GM19438 (cell line): ENCODE results near the gene NHERF2.

Experiments used
- ATAC-seq: cut with Tn5 transposase; IDR thresholded peaks from one replicate; pipeline ENCODE4 v1.9.1; 2021; ENCODE audit warnings: low read depth; ENCODE audit not compliant: unreplicated experiment

The NHERF2 gene

DNA sequence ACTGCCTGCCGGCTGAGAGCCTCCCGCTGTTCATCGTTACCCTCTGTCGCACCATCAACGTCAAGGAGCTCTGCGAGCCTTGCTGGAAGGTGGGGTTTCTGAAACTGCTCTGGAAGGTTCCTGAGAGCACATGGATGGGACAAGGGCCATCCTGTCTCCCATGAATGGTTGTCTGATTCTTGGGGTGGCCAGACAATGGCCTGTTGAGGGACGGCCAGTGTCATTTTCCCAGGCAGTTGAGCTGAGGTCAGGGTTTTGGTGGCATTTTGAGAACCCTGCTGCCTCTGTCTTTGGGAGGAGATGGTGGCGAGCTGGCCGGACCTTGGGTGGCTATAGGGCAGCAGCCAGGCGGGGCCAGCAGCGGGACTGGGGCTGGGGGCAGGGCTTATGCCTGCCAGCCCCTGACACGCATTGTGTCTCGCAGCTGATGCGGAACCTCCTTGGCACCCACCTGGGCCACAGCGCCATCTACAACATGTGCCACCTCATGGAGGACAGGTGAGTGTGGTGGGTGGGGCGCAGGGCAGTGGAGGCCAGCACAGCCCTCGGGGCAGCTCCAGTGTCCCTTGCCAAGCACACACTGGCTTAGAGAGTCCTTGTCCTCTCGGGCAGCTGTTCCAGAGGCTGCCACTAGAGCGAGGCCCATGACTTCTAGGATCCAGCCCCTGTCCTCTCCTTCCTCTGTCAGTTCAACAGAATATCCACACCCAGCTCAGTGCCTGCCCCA, 30.1 kb downstream of the NHERF2 start:
- no peak for ATAC-seq

DNA sequence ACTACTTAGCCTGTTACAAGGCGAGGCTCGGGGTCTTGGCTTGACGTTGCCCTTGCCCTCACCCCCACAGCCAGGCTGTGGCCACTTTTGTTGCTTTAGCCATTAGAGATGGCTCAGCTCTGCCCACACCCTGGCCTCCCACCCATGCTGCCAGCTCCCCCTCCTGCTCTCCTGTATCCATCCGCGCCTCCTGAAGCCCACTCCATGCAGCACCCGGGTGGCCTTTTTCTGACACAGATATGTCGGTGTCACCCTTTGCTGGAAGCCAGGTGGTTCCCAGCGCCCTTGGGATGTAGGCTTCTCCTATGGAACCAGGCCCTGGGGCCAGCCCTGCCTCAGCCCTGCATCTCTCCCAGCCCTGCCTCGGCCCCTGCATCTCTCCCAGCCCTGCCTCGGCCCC, 30.7 kb downstream of the NHERF2 start:
- no peak for ATAC-seq

DNA sequence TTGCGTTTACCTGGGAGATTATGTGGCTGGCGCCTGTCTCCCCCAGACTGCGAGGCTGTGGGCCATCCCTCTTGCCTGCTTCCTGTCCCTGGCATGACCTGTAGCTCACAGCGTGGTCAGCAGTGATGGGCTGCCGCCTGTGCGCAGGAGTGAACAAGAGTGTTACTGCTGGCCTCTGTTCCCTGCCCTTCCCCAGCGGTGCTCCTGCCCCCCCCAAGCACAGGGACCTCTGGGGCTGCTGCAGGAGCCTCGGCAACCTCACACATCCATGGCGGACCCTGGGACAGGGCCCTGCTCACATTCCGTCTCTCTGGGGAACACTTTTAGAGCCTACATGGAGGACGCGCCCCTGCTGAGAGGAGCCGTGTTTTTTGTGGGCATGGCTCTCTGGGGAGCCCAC, 31.7 kb downstream of the NHERF2 start:
- ATAC-seq = no peak

DNA sequence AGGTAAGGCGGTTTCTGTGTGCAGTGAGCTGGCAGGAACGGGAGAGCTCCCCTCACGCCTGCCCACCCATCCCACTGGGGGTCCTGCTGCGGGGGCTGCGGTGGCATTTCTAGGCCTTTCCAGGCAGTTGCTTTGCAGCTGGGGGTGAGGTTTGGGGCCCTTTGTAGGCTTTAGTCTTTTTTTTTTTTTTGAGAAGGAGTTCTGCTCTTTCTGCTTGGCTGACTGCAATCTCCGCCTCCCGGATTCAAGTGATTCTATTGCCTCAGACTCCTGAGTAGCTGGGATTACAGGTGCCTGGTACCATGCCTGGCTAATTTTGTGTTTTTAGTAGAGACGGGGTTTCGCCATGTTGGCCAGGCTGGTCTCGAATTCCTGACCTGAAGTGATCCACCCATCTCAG, 32.2 kb downstream of the NHERF2 start:
- ATAC-seq = no peak

DNA sequence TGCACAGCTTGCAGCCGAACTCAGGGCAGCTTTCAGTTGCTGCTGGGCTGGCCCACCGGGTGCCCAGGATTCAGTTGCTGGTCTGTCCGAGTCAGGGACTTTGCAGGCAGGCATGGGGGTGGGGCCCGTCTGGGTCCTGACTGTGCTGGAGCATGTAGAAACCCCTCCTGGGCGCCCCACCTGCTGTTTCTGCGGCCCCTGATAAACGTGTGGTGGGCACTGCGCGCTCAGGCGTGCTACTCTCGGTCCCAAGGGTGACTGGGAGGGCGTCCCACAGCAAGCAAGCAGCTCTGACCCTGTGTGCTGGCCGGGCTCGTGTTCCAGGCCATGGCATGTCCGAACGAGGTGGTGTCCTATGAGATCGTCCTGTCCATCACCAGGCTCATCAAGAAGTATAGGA, 33.6 kb downstream of the NHERF2 start:
- ATAC-seq = no peak

DNA sequence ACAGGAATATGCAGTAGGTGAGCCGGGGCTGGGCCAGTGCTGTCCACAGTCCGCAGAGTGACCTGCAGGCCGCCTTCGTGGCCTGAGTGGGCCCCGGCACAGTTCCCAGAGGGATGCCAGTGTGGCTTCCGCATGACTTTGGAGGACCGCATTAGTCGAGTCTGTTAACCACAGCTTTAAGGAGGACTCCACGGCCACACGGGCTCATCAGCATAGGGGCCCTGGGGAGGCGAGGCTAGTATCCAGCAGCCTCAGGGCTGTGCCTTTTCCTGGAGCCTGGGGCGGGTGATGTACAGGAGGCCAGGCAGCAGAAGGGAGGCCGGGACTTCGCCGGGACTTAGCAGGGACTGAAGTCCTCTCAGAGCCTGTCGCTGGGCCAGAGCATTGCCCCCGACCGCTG, 34.3 kb downstream of the NHERF2 start:
- no peak for ATAC-seq

DNA sequence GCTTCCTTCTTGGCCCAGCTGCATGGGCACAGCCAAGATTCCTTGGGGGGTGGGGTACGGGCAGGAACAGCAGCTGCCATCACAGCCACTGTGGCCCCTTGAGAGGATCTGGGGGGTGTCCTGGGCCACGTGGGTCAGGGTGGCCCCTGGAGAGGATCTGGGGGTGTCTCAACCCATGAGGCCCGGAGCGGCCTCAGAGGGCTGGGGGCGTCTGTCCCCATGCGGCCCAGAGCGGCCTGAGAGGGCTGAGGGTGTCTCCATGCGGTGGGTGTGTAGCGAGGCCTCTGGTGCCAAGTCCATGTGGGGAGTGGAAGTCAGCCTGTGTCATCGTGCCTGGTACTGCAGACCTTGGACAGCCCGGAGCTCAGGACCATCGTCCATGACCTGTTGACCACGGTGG, 34.8 kb downstream of the NHERF2 start:
- no peak for ATAC-seq

DNA sequence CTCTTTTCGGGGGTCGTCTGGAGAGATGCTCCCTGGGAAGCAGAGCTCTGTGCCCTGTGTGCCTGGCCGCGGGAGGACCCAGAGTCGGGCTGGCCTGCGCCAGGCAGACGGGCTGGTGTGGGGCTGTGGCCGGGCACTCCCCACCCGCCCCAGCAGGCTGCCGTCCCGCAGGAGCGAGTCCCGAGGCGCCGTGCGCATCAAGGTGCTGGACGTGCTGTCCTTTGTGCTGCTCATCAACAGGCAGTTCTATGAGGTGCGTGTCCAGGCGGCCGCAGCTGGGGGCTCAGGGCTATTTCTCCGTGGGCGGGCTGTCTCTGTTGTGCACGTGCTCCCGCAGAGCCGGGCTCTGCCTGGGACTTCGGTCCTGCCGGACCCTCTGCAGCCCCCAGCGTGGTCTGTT, 36.1 kb downstream of the NHERF2 start:
- ATAC-seq = no peak

DNA sequence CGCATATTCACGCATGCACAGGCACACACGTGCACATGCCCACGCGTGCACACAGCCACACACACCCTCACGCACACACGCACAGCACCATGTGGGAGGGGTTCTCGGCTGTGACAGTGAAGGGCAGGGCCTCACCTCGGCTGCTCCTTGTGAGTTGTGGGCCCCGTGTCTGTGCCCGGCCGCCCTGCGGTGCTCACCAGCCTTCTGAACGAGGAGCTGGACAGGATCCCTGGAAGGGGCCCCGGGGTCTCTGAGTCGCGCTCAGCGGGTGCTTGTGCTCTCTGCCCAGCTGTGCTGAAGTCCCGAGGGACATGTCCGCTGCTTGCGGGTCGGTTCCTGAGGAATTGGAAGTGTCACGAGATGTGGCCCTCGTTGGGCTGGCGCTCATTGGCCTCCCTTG, 37.2 kb downstream of the NHERF2 start:
- ATAC-seq = no peak

DNA sequence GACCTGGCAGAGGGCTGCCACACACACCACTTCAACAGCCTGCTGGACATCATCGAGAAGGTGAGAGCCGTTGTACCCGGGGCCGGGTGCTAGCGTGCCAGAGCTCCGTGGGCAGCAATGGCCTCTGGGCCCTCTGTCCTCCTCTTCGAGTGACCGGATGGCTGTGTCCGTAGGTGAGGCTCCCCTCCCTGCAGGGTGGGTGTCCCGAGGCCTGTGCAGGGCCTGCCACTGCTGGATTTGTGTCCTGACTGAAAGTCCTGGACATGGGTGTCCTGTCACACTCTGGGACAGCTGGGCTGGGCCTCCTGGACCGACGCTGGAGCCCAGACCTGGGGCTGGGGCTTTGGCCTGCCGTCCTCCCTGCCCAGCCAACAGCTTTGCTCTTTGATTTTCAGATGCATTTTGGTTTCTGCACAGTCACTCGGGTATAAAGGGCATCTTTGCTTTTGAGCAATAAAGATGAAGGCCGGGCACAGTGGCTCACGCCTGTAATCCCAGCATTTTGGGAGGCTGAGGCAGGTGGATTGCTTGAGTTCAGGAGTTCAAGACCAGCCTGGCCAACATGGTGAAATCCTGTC, 37.8 kb downstream of the NHERF2 start:
- ATAC-seq = no peak

DNA sequence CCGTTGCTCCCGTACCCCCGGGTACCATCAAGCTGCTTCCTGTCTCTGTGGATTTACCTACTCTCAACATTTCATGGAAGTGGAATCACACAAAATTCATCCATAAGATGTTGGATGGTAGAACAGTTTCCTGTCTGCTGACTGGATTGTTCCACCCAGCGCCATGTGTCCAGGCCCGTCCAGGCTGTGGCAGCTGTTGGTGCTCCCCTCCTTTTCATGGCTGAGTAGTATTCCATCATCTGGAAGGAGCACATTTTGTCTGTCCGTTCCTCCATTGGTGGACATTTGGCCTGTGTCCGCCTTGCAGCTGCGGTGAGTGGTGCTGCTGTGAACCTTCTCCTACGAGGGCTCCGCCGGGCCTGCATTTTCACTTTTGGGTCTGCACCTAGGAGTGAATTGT, 39.4 kb downstream of the NHERF2 start:
- ATAC-seq = no peak

DNA sequence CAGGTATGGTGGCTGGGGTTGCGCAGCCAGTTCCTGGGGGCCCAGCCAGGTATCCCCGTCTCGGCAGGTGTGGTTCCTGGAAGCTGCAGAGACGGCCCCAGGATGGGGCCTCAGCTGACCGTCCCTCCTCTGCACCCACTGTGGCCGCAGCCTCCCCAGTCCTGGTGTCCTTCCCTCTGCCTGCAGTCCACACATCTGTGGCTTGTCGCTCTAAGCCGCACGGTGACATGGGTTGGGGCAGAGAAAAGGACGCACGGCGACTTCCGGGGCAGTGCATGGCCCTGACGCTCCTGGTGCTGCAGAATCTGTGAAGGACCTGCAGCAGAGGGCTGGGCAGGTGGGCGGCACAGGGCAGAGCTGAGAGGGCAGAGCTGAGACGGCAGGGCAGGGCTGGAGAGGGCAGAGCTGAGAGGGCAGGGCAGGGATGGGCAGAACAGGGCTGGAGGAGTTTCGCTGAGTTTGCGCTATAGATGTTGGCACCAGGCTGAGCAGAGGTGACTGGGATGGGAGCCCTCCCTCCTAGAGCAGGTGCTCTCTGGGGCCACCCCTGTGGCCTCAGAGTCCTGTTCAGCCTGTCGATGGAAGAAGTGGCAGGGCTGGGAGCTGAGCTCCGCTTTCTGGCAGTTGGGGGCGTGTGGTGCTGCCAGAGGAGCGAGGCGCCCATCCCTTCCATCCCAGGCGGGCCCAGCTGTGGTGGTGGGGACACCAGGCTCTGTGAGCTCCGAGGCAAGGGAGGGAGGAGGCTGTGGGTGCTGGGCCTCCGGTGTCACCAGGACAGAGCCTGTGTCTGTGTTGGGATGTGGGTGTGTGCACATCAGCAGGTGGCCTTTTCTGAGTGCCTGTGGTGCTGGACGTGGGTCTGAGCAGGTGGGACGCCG, 44.1 kb downstream of the NHERF2 start:
- ATAC-seq = no peak

DNA sequence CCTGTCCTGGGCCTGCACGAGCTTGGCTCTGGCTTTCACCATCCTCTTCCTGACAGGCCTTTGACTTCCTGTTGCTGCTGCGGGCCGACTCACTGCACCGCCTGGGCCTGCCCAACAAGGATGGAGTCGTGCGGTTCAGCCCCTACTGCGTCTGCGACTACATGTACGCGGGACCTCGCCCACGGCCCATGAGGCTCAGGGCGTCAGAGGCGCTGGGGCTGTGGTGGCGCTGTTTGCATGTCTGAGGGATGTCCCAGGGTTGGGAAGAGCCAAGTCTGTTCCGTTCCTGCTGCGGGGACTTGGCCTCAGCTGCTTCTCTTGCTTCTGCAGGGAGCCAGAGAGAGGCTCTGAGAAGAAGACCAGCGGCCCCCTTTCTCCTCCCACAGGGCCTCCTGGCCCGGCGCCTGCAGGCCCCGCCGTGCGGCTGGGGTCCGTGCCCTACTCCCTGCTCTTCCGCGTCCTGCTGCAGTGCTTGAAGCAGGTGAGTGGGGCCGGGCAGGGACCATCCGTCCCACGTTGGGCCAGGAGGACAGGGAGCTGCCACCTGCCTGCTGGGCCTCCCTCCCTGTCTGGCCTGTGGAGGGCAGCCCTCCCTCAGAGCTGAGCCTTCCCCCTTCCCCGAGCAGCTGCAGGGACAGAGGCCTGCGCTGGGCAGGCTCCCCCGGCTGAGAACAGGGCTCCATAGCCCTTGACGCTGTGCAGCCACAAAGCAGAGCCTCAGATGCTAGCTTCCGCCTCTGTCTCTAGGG, 44.9 kb downstream of the NHERF2 start:
- ATAC-seq = no peak

DNA sequence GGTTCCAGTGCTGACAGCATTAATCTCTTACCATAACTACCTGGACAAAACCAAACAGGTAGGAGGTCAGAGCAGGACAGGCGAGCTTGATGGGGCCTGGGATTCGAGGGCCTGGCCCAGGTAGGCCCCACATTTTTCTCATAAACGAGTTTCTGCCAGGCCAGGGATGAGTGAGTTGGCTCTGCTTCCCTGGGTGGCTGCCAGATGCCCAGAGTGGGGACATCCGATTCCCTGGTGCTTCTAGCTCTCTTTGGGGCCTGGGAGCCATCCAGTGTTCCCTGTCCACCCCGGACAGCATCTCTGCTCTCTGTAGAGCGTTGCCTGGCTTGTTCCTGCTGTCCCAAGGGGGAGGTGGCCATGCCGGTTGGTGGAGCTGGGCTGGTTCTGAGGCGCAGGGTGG, 46.2 kb downstream of the NHERF2 start:
- ATAC-seq = no peak

DNA sequence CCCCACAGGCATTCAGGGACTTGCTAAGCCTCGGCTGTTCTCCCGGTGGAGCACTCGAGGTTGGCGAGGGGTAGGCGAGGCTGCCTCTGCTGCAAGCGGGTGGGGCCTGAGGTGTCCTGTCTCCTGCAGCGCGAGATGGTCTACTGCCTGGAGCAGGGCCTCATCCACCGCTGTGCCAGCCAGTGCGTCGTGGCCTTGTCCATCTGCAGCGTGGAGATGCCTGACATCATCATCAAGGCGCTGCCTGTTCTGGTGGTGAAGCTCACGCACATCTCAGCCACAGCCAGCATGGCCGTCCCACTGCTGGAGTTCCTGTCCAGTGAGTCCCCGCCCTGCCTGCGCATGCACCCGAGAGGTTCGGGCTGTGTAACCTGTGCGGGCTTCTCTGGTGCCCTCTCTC, 47.4 kb downstream of the NHERF2 start:
- ATAC-seq = no peak

DNA sequence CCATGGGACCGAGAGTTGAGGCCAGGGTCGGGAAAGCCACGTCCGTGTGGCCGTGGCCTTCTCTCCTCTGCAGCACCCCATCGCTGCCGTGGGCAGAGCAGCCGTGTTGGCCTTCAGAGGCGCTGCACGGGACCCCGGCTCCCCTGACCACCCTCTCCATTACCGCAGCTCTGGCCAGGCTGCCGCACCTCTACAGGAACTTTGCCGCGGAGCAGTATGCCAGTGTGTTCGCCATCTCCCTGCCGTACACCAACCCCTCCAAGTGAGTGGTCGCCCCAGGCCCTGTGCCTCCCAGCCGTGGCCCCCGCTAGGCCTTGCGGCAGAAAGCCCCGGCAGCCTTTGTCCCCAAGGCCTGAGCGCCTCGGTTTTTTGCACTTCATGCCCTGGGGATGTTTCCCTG, 48.9 kb downstream of the NHERF2 start:
- no peak for ATAC-seq

DNA sequence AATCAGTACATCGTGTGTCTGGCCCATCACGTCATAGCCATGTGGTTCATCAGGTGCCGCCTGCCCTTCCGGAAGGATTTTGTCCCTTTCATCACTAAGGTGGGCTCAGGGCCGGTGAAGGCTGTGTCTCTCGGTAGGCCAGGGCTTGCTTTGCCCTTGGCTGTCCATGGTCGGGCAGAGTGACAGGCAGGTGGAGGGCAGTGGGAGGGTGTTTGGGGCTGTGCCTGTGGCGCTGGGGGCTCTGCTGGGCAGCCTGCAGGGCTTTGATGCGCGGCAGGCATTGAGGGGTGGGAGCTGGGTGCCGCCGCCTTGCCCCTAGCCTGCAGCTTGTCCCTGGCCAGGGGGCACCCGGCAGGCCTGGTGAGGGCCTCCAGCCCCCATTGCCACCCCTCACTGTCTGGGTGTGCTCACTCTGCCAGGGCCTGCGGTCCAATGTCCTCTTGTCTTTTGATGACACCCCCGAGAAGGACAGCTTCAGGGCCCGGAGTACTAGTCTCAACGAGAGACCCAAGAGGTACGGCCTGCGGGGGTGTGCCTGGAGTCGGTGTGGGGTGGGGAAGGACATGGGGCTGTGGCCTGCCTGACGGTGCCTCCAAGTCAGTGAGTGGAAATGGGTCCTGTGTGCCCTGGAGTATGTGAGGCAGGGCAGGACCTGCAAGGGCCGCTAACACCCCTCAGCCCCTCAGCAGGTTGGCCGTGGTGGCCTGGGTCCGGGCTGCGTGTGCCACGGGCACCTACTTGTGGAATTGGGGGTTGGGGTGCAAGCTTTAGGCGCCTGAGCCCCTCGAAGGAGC, 49.6 kb downstream of the NHERF2 start:
- no peak for ATAC-seq

DNA sequence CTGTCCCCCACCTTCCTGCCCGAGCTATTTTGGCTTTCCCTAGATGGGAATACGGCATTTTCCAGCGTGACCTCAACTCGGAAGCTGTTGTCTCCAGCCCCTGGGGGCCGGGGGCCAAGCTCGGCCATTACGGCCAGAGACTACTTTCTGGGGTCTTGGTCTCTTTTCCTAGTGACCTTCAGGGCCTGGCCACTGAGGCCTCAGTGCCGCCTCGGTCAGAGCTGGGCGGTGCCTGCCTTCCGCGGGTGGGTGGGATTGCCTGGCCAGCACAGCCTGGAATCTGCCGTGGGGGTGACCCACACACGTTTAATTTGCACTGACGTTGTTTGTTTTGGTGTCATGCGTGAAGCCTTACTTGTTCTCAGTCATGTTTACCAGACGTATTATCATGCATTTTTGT, 50.3 kb downstream of the NHERF2 start:
- ATAC-seq = no peak

DNA sequence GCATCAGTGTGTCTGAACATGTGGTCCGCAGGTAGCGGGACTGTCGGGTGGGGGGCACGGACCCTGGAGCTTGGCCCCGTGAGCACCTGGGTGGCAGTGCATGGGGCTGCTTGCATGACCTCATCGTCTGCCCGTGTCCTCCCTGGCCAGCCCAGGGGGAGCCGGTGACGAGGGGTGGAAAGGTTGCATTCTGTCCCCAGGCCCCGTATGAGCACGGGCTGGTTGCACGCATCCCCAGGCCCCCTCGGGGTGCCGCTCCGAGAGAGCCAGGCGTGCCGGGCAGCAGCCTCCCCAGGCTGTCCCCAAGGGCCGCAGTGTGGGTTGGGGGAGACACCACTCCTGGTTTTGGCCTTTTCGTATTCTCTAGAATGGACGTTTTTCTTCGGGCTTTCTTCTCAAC, 51.0 kb downstream of the NHERF2 start:
- no peak for ATAC-seq

DNA sequence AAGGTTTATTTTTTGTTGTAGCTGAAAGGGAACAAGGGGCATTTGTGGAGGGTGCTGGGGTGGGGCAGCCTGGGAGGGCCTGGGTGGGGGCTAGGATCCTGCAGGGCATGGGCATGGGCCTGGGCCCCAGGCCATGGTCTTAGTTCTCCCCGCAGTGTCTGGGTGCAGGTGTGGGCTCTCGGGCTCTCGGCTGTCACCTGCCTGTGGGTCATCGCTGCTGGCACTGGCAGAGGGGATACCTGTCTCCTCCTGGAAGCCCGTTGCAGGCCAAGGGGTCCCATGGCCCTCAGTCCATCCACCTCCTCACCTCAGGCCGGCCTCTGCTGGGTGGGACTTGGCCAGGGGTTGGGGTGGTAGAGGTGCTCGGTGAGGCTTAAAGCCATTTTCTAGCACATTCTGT, 51.4 kb downstream of the NHERF2 start:
- ATAC-seq = no peak
